ENCODE results near the gene IMMP2L. TPM values are rescaled to one million over a fixed set of nuclear protein-coding genes. Genes with fewer than 3 reads are reported as not detected.
"Not testable (repeated sequence)": the region's sequence is repeated elsewhere in the genome, so short reads cannot be mapped to it uniquely, and the experiment has no call there.

The IMMP2L gene
- total RNA-seq, 2 donors from 2014 or later: 7.3 to 7.7 TPM

- H3K4me1 ChIP-seq: no peaks in the 10 kb centered on the region
- no peak overlapping the region for H3K27ac ChIP-seq
- H3K9me3 ChIP-seq: no peaks in the 10 kb centered on the region
- TF ChIP-seq CTCF (IDR thresholded peaks at IDR 0.05): no peak
- no peak for DNase-seq (ENCODE audit: low spot score)
- no peaks in the 10 kb centered on the region for H3K27me3 ChIP-seq
- no peak overlapping the region for H3K4me3 ChIP-seq
- H3K36me3 ChIP-seq: no peaks in the 10 kb centered on the region
Observed at GRCh38 chr7:111510584-111511378, 51.5 kb downstream of the IMMP2L start.

GRCh38 chr7:111510062-111510461, 52.2 kb downstream of the IMMP2L start:
- Histone ChIP-seq H3K4me1 (no peaks in the 10 kb centered on the region), H3K27ac (no peak overlapping the region), H3K9me3 (no peaks in the 10 kb centered on the region), H3K27me3 (no peaks in the 10 kb centered on the region), H3K36me3 (no peaks in the 10 kb centered on the region), H3K4me3 (no peak overlapping the region)
- no peak for DNase-seq (ENCODE audit: low spot score)
- TF ChIP-seq CTCF (IDR thresholded peaks at IDR 0.05): no peak

- no peak overlapping the region for H3K4me3 ChIP-seq
- H3K4me1 ChIP-seq: no peaks in the 10 kb centered on the region
- no peak for TF ChIP-seq CTCF (IDR thresholded peaks at IDR 0.05)
- no peaks in the 10 kb centered on the region for H3K27me3 ChIP-seq
- H3K9me3 ChIP-seq: no peaks in the 10 kb centered on the region
- H3K36me3 ChIP-seq: no peaks in the 10 kb centered on the region
- DNase-seq (ENCODE audit: low spot score): no peak
- no peak overlapping the region for H3K27ac ChIP-seq
Observed at GRCh38 chr7:111509288-111509687, 53.0 kb downstream of the IMMP2L start.

- Histone ChIP-seq H3K27ac (no peak overlapping the region), H3K36me3 (no peaks in the 10 kb centered on the region), H3K27me3 (no peaks in the 10 kb centered on the region), H3K4me3 (no peak overlapping the region), H3K4me1 (no peaks in the 10 kb centered on the region), H3K9me3 (no peaks in the 10 kb centered on the region)
- no peak for DNase-seq (ENCODE audit: low spot score)
- no peak for TF ChIP-seq CTCF (IDR thresholded peaks at IDR 0.05)
Observed at GRCh38 chr7:111508387-111508786, 53.9 kb downstream of the IMMP2L start.

- not testable (repeated sequence) for H3K4me1 ChIP-seq; DNase-seq (ENCODE audit: low spot score); H3K27me3 ChIP-seq; H3K4me3 ChIP-seq; H3K9me3 ChIP-seq; H3K36me3 ChIP-seq; H3K27ac ChIP-seq
Observed at GRCh38 chr7:111505422-111505821, 56.9 kb downstream of the IMMP2L start.

- not testable (repeated sequence) for H3K4me1 ChIP-seq; H3K27me3 ChIP-seq; H3K36me3 ChIP-seq; H3K27ac ChIP-seq; H3K4me3 ChIP-seq; H3K9me3 ChIP-seq; DNase-seq (ENCODE audit: low spot score)
Observed at GRCh38 chr7:111501799-111502198, 60.5 kb downstream of the IMMP2L start.

- no peak overlapping the region for H3K27ac ChIP-seq
- no peaks in the 10 kb centered on the region for H3K9me3 ChIP-seq
- no peak overlapping the region for H3K4me3 ChIP-seq
- TF ChIP-seq CTCF (IDR thresholded peaks at IDR 0.05): no peak
- H3K36me3 ChIP-seq: no peaks in the 10 kb centered on the region
- no peaks in the 10 kb centered on the region for H3K4me1 ChIP-seq
- no peaks in the 10 kb centered on the region for H3K27me3 ChIP-seq
- DNase-seq (ENCODE audit: low spot score): no peak
Observed at GRCh38 chr7:111499027-111499426, 63.3 kb downstream of the IMMP2L start.

Measured in right atrium auricular region (tissue), 2 donors.